PFSK-1 (cell line): ENCODE measurements around the gene DCC.

Source experiments
- FOXP2 ChIP-seq: optimal IDR thresholded peaks from 2 replicates; pipeline ENCODE3; 2011; ENCODE audit warnings: borderline replicate concordance, control low read depth, inconsistent platforms; ENCODE audit not compliant: insufficient read depth; ENCODE audit errors: extremely low read length, extremely low read depth
- POLR2AphosphoS5 ChIP-seq: IDR thresholded peaks from 2 replicates; pipeline ENCODE4 v1.6.1; 2012; ENCODE audit warnings: low read depth, mild to moderate bottlenecking, control low read depth, low read length, moderate library complexity
- SIN3A ChIP-seq: IDR thresholded peaks from 2 replicates; pipeline ENCODE4 v1.6.1; 2012; ENCODE audit warnings: mild to moderate bottlenecking, low read length, moderate library complexity, borderline replicate concordance; ENCODE audit not compliant: insufficient read depth
- TAF1 ChIP-seq: IDR thresholded peaks from 2 replicates; pipeline ENCODE4 v1.6.1; 2012; ENCODE audit warnings: low read length, control low read depth, borderline replicate concordance; ENCODE audit not compliant: insufficient read depth
- TF ChIP-seq, protein P1 (sequence below), 2 experiments: IDR thresholded peaks; 2 replicates each; pipeline versions ENCODE4 v1.6.1 to v1.8.0; 2011 to 2012; ENCODE audit warnings: low read depth in 2 of 2, low read length in 2 of 2, control low read depth in 1 of 2, inconsistent platforms in 1 of 2, mild to moderate bottlenecking in 1 of 2, moderate library complexity in 1 of 2; ENCODE audit not compliant: insufficient read depth in 1 of 2

The DCC gene

DNA sequence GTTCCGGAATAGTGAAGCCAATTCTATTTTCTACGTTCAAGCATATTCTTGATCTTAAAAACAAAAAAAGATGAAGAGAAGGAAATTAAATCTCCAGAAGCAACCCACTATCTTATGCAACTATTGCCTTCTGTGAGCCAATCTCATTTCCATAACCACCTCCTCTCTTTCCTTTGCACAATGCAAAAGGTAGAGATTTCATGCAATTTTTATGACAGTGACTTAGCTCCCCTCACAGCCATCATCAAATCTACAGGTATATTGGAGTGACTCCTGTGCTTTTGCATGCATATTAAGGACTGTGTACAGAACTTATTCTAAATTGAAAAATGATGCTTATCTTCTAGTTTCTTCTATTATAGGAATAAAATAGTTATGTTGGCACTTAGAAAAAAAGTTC lies 191.8 kb downstream of the DCC start:
- TF ChIP-seq POLR2AphosphoS5 (no peak), TAF1 (no peak), FOXP2 (no peak), SIN3A (no peak)
- TF ChIP-seq, protein P1, sequence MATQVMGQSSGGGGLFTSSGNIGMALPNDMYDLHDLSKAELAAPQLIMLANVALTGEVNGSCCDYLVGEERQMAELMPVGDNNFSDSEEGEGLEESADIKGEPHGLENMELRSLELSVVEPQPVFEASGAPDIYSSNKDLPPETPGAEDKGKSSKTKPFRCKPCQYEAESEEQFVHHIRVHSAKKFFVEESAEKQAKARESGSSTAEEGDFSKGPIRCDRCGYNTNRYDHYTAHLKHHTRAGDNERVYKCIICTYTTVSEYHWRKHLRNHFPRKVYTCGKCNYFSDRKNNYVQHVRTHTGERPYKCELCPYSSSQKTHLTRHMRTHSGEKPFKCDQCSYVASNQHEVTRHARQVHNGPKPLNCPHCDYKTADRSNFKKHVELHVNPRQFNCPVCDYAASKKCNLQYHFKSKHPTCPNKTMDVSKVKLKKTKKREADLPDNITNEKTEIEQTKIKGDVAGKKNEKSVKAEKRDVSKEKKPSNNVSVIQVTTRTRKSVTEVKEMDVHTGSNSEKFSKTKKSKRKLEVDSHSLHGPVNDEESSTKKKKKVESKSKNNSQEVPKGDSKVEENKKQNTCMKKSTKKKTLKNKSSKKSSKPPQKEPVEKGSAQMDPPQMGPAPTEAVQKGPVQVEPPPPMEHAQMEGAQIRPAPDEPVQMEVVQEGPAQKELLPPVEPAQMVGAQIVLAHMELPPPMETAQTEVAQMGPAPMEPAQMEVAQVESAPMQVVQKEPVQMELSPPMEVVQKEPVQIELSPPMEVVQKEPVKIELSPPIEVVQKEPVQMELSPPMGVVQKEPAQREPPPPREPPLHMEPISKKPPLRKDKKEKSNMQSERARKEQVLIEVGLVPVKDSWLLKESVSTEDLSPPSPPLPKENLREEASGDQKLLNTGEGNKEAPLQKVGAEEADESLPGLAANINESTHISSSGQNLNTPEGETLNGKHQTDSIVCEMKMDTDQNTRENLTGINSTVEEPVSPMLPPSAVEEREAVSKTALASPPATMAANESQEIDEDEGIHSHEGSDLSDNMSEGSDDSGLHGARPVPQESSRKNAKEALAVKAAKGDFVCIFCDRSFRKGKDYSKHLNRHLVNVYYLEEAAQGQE (IDR thresholded peaks at IDR 0.05; ENCODE audit: insufficient read depth in 1 of 2, low read depth in 2 of 2, low read length in 2 of 2), result no peak

DNA sequence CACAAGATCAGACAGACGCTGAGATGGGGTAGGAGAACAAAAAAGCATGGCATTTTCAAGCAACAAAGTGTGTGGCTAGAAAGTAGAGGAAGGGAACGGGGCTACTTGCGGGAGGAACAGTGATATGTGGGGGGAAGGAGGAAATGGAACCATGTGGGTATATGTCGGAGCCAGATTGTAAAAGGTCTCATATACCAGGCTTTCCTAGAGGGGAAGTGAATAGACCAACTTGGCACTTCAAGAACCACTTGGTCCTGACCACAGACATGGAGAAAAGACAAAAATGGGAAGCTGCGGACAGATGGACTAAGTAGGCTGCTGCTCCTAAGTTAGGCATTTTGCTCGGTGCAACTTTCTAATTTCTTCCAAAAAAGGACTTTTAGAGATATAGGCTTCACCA lies 196.0 kb downstream of the DCC start:
- TF ChIP-seq, protein P1 (IDR thresholded peaks at IDR 0.05; ENCODE audit: insufficient read depth in 1 of 2, low read depth in 2 of 2, low read length in 2 of 2), result no peak
- TF ChIP-seq TAF1 (no peak), POLR2AphosphoS5 (no peak), SIN3A (no peak), FOXP2 (no peak)

DNA sequence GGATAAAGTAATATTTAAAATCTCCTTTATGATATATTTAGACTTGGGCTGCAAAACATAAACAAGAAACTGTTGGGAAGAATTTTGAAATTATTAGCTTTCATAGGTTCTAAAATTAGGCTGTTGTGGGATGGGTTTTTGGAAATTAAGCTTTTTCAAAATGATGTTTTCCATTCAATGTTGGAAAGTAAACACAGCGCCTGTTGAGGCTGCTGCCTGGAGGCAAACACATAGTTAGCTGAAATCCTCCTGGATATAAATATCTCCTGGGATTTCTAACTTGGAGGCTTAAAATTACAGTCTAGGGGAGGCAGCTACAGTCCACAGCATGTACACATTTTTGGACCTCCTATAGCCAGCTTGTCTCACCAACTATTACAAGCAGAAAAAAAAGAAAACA lies 197.3 kb downstream of the DCC start:
- TF ChIP-seq, protein P1 (IDR thresholded peaks at IDR 0.05; ENCODE audit: insufficient read depth in 1 of 2, low read depth in 2 of 2, low read length in 2 of 2), result no peak
- TF ChIP-seq SIN3A (no peak), TAF1 (no peak), FOXP2 (no peak), POLR2AphosphoS5 (no peak)

DNA sequence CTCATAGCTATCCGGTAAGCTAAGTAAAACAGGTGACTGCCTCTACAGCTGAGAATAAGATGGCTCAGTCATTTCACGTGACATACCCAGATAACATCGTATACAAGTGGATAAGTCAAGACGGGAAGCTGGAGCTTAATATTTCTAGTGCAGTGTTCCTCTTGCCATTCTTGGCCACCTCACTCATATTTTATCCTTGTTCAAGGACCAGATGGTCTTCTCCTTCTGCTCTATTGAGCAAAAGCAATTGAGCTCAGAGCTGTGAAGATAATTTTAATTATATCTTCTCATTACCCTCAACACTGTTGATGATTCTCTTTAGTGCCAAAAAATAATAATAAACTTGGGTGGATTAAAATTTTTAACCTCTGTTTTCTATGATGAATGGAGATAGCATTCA lies 201.1 kb downstream of the DCC start:
- TF ChIP-seq TAF1 (no peak), FOXP2 (no peak), SIN3A (no peak), POLR2AphosphoS5 (no peak)
- TF ChIP-seq, protein P1 (IDR thresholded peaks at IDR 0.05; ENCODE audit: insufficient read depth in 1 of 2, low read depth in 2 of 2, low read length in 2 of 2), result no peak

DNA sequence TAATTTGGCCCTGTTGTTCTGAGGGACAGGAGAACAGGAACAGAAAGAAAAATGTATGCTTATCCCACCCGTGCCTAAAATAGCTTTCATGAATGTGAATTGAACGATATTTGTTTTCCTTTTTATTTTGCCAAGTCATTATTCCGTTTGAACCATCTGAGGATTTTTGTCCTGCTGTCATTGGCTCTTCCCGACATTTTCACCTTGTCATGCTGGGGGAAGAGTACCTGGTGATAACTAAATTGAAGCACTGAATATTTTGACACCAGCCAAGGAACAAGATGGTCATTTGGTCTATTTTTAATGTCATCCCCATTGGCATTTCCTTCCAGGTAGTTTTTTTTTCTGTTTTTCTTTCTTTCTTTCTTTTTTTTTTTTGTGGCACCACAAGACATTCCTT lies 204.1 kb downstream of the DCC start:
- TF ChIP-seq TAF1 (no peak), POLR2AphosphoS5 (no peak), FOXP2 (no peak), SIN3A (no peak)
- TF ChIP-seq, protein P1 (IDR thresholded peaks at IDR 0.05; ENCODE audit: insufficient read depth in 1 of 2, low read depth in 2 of 2, low read length in 2 of 2), result no peak
